Endodermal cell (in vitro differentiated cells): ENCODE measurements around the gene RERE. TPM values are rescaled to one million over a fixed set of nuclear protein-coding genes. Genes with fewer than 3 reads are reported as not detected.
A peak's percentile ranks its signal among the peaks of the same experiment; 100 is the strongest.

Experiments used
- DNase-seq: peaks from one replicate; pipeline ENCODE4 v3.0.0-alpha.2; 2017
- H3K27ac ChIP-seq: 2 replicates; pipeline ENCODE4 v1.5.1; 2013; ENCODE audit warnings: mild to moderate bottlenecking, low read depth, low read length, moderate library complexity
- H3K27me3 ChIP-seq: 2 replicates; pipeline ENCODE4 v1.6.1; 2013; ENCODE audit warnings: mild to moderate bottlenecking, low read length, moderate library complexity; ENCODE audit not compliant: insufficient read depth, control insufficient read depth, poor library complexity, severe bottlenecking
- H3K36me3 ChIP-seq: 2 replicates; pipeline ENCODE4 v1.7.0; 2013; ENCODE audit warnings: mild to moderate bottlenecking, low read length, moderate library complexity; ENCODE audit not compliant: control insufficient read depth, insufficient read depth
- H3K4me1 ChIP-seq: one replicate; pipeline ENCODE4 v1.7.0; 2013; ENCODE audit warnings: low read length; ENCODE audit not compliant: control insufficient read depth, insufficient read depth
- H3K4me3 ChIP-seq: 2 replicates; pipeline ENCODE4 v1.5.1; 2013; ENCODE audit warnings: mild to moderate bottlenecking, low read length, moderate library complexity
- H3K9ac ChIP-seq: 2 replicates; pipeline ENCODE4 v1.6.1; 2013; ENCODE audit warnings: mild to moderate bottlenecking, low read length, moderate library complexity; ENCODE audit not compliant: poor library complexity, severe bottlenecking; ENCODE audit errors: extremely low read depth
- H3K9me3 ChIP-seq: 2 replicates; pipeline ENCODE4 v1.6.1; 2013; ENCODE audit warnings: mild to moderate bottlenecking, low read length, moderate library complexity; ENCODE audit not compliant: control insufficient read depth
- H3K27ac Mint-ChIP-seq: 2 replicates; pipeline ENCODE4 v1.8.0; 2020; ENCODE audit warnings: mixed read lengths
- H3K27me3 Mint-ChIP-seq: 2 replicates; pipeline ENCODE4 v1.8.0; 2021; ENCODE audit warnings: mild to moderate bottlenecking, mixed read lengths; ENCODE audit not compliant: insufficient read depth
- H3K36me3 Mint-ChIP-seq: 2 replicates; pipeline ENCODE4 v1.8.0; 2020; ENCODE audit warnings: low read depth, mixed read lengths
- H3K4me1 Mint-ChIP-seq: 2 replicates; pipeline ENCODE4 v1.8.0; 2020; ENCODE audit warnings: mixed read lengths
- H3K4me3 Mint-ChIP-seq: 2 replicates; pipeline ENCODE4 v1.8.0; 2020; ENCODE audit warnings: mild to moderate bottlenecking, moderate library complexity, mixed read lengths
- H3K9me3 Mint-ChIP-seq: 2 replicates; pipeline ENCODE4 v1.8.0; 2020; ENCODE audit warnings: mild to moderate bottlenecking, mixed read lengths
- WGBS, 2 experiments: methylation state at CpG; one replicate each; pipeline versions ENCODE4 v1.1.5 to v1.1.7; 2013; ENCODE audit warnings: missing lambda C conversion rate in 2 of 2, mixed read lengths in 1 of 2; ENCODE audit not compliant: insufficient coverage in 1 of 2, insufficient read length in 1 of 2; 5-methylcytosine and 5-hydroxymethylcytosine counted together
- total RNA-seq, 2 donors: library from RNA; stranded (reverse); fragmentation: NEBNext Ultra II Directional in 1 of 2; extraction: Animal tissue kit (Norgen Biotek cat#: 25700) in 1 of 2; gene quantifications; 2 replicates in 1 of 2; 3 replicates in 1 of 2; pipeline ENCODE4 v1.2.1, GENCODE V29; 2021
- TF ChIP-seq, protein P1 (sequence below): fragments of 200-600 bp; sonication (generic); conservative IDR thresholded peaks from 2 replicates; pipeline ENCODE4 v1.5.0; 2021; ENCODE audit warnings: antibody characterized with exemption, mild to moderate bottlenecking

RERE gene
- total RNA-seq, 2 donors from 2014 or later: 159 to 179 TPM

DNA sequence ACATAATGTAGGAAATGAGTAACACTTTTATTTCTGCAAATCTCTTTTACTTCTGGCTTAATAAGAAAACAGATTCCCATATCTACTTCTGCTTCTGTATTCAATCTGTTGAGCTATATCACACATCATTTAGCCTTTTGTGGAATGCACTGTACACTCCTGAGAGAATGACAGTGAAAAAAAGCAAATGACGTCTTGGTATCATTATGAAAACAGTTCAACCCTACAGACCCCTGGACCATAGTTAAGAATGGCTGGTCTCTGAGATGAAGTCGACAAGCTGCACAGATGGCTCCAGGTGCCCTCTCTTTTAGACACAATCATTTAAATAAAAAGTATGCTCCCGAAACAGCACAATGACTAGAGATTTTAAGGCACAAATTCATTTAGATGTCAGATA lies 247.0 kb downstream of the RERE start:
- Histone ChIP-seq H3K4me3 (no peak overlapping the region), H3K36me3 (peaks cover 17% of the 10 kb centered on the region), H3K27ac (no peak overlapping the region), H3K9me3 (no peaks in the 10 kb centered on the region), H3K9ac (no peak overlapping the region), H3K4me1 (peaks cover 19% of the 10 kb centered on the region), H3K27me3 (no peaks in the 10 kb centered on the region)
- H3K27ac Mint-ChIP-seq: peak overlapping the region; percentile 72
- H3K36me3 Mint-ChIP-seq: peaks cover 7% of the 10 kb centered on the region
- no peak for DNase-seq
- H3K9me3 Mint-ChIP-seq: no peaks in the 10 kb centered on the region
- no peak overlapping the region for H3K4me3 Mint-ChIP-seq
- H3K27me3 Mint-ChIP-seq: no peaks in the 10 kb centered on the region
- TF ChIP-seq, protein P1, sequence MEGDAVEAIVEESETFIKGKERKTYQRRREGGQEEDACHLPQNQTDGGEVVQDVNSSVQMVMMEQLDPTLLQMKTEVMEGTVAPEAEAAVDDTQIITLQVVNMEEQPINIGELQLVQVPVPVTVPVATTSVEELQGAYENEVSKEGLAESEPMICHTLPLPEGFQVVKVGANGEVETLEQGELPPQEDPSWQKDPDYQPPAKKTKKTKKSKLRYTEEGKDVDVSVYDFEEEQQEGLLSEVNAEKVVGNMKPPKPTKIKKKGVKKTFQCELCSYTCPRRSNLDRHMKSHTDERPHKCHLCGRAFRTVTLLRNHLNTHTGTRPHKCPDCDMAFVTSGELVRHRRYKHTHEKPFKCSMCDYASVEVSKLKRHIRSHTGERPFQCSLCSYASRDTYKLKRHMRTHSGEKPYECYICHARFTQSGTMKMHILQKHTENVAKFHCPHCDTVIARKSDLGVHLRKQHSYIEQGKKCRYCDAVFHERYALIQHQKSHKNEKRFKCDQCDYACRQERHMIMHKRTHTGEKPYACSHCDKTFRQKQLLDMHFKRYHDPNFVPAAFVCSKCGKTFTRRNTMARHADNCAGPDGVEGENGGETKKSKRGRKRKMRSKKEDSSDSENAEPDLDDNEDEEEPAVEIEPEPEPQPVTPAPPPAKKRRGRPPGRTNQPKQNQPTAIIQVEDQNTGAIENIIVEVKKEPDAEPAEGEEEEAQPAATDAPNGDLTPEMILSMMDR: no peak
- peaks cover 59% of the 10 kb centered on the region for H3K4me1 Mint-ChIP-seq
- 89 to 100% methylated on average over 2 to 3 of the region's 3 CpGs for WGBS, 2 experiments

DNA sequence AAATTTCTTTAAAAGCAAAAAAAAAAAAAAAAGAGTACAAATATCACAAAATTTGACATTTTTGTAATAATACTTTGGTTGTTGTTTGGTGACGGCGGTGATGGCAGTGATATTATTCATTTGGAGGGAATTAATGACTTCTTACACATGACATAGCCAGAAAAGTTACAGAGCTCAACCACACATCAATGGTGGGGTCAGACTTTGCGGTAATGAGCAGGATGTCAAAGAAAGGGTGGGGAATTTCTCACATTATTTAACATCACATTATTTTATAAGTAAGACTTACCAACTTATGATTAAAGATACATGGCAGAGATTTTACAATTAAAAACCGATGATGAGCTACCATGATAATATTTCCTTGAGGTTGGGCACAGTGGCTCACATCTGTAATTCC lies 248.2 kb downstream of the RERE start:
- WGBS, 2 experiments: 98 to 100% methylated on average over 1 to 4 of the region's 4 CpGs
- H3K9me3 ChIP-seq: no peaks in the 10 kb centered on the region
- TF ChIP-seq, protein P1: no peak
- Mint-ChIP-seq H3K9me3 (no peaks in the 10 kb centered on the region), H3K27ac (no peak overlapping the region), H3K36me3 (peaks cover 4% of the 10 kb centered on the region), H3K4me3 (no peak overlapping the region), H3K27me3 (no peaks in the 10 kb centered on the region), H3K4me1 (peaks cover 67% of the 10 kb centered on the region)
- H3K27me3 ChIP-seq: no peaks in the 10 kb centered on the region
- H3K4me1 ChIP-seq: peaks cover 19% of the 10 kb centered on the region
- no peak for DNase-seq
- H3K27ac ChIP-seq: no peak overlapping the region
- H3K9ac ChIP-seq: no peak overlapping the region
- no peak overlapping the region for H3K4me3 ChIP-seq
- peaks cover 14% of the 10 kb centered on the region for H3K36me3 ChIP-seq

DNA sequence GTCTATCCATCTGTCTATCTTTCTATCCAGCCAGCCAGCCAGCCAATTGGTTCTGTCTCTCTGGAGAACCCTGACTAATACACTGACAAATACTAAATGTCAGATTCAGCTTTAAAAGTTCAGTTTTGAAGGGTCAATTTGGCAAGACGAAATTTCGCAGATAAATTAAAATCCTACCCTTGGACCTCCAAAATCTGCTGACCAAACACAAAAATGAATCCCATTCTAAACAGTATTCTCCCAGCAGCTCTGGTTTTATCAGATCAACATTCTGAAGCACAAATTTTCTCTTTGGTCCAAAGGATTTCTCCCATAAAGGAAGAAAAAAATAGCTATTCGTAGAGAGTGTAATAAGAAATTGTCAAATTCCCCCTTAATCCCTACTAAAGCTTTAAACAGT lies 248.6 kb downstream of the RERE start:
- Histone ChIP-seq H3K27me3 (no peaks in the 10 kb centered on the region), H3K9me3 (no peaks in the 10 kb centered on the region), H3K36me3 (peaks cover 14% of the 10 kb centered on the region), H3K27ac (no peak overlapping the region), H3K4me3 (no peak overlapping the region), H3K4me1 (peaks cover 19% of the 10 kb centered on the region), H3K9ac (no peak overlapping the region)
- Mint-ChIP-seq H3K27ac (no peak overlapping the region), H3K9me3 (no peaks in the 10 kb centered on the region), H3K4me3 (no peak overlapping the region), H3K4me1 (peaks cover 67% of the 10 kb centered on the region), H3K27me3 (no peaks in the 10 kb centered on the region), H3K36me3 (peaks cover 4% of the 10 kb centered on the region)
- DNase-seq: no peak
- TF ChIP-seq, protein P1: no peak
- WGBS, 2 experiments: 87% methylated on average over 2 of the region's 3 CpGs
